ENCODE results near the gene TSR3.
"Not testable (repeated sequence)": the region's sequence is repeated elsewhere in the genome, so short reads cannot be mapped to it uniquely, and the experiment has no call there.

The TSR3 gene

GRCh38 chr16:1338119-1338730, 13.5 kb downstream of the TSR3 start:
- DNase-seq (ENCODE audit: low read depth, low spot score), result no peak

GRCh38 chr16:1337486-1337885, 14.2 kb downstream of the TSR3 start:
- no peak for DNase-seq (ENCODE audit: low read depth, low spot score)

GRCh38 chr16:1336619-1337018, 15.1 kb downstream of the TSR3 start:
- DNase-seq (ENCODE audit: low read depth, low spot score), result no peak

- DNase-seq (ENCODE audit: low read depth, low spot score), result no peak
These were observed 15.7 kb downstream of the TSR3 start for GRCh38 chr16:1335996-1336395.

GRCh38 chr16:1335211-1335971, 16.3 kb downstream of the TSR3 start:
- DNase-seq (ENCODE audit: low read depth, low spot score), result no peak

GRCh38 chr16:1334739-1335138, 16.9 kb downstream of the TSR3 start:
- DNase-seq (ENCODE audit: low read depth, low spot score), result no peak

GRCh38 chr16:1333854-1334700, 17.6 kb downstream of the TSR3 start:
- DNase-seq (ENCODE audit: low read depth, low spot score), result no peak

- no peak for DNase-seq (ENCODE audit: low read depth, low spot score)
These were observed 18.4 kb downstream of the TSR3 start, which contains the start of gene BAIAP3 for GRCh38 chr16:1333149-1333812. Gene BAIAP3 (plus strand): TSS chr16:1333645. CDS start chr16:1338550, 4,905 bp downstream.

- DNase-seq (ENCODE audit: low read depth, low spot score), result no peak
These were observed 19.0 kb downstream of the TSR3 start for GRCh38 chr16:1332618-1333148.

GRCh38 chr16:1331712-1332617, 19.7 kb downstream of the TSR3 start:
- DNase-seq (ENCODE audit: low read depth, low spot score), result no peak

- DNase-seq (ENCODE audit: low read depth, low spot score), result no peak
These were observed 20.6 kb downstream of the TSR3 start for GRCh38 chr16:1330931-1331711.

GRCh38 chr16:1330260-1330914, 21.3 kb downstream of the TSR3 start:
- DNase-seq (ENCODE audit: low read depth, low spot score), result no peak

GRCh38 chr16:1328961-1329360, 22.7 kb downstream of the TSR3 start:
- DNase-seq (ENCODE audit: low read depth, low spot score), result not testable (repeated sequence)

- DNase-seq (ENCODE audit: low read depth, low spot score), result not testable (repeated sequence)
These were observed 23.5 kb downstream of the TSR3 start for GRCh38 chr16:1328136-1328535.

GRCh38 chr16:1327619-1327947, 24.1 kb downstream of the TSR3 start:
- DNase-seq (ENCODE audit: low read depth, low spot score), result no peak

GRCh38 chr16:1326946-1327618, 24.6 kb downstream of the TSR3 start:
- no peak for DNase-seq (ENCODE audit: low read depth, low spot score)

- no peak for DNase-seq (ENCODE audit: low read depth, low spot score)
These were observed 25.3 kb downstream of the TSR3 start for GRCh38 chr16:1326391-1326790.

GRCh38 chr16:1325673-1326371, 25.9 kb downstream of the TSR3 start:
- no peak for DNase-seq (ENCODE audit: low read depth, low spot score)

Measured in activated CD4-positive, CD25-positive, alpha-beta regulatory T cell treated with anti-CD3 and anti-CD28 coated beads, Interleukin-2, amount 50 U/mL, for 16 hours (primary cell).